HepG2 (cell line): ENCODE data around the gene E2F1. TPM values are rescaled to one million over a fixed set of nuclear protein-coding genes. Genes with fewer than 3 reads are reported as not detected.

Experiments
- CBX2 ChIP-seq, 2 experiments: fragments of 200-600 bp in 1 of 2; sonication (generic); formaldehyde crosslinking in 1 of 2; IDR thresholded peaks; 2 replicates each; pipeline versions ENCODE4 v1.7.0 to v1.8.1; 2018 to 2022; ENCODE audit warnings: low read depth in 2 of 2, low read length in 1 of 2, mild to moderate bottlenecking in 1 of 2, missing genetic modification reagents in 1 of 2
- CC2D1A ChIP-seq: sonication (generic); formaldehyde crosslinking; IDR thresholded peaks from 2 replicates; pipeline ENCODE4 v1.8.1; 2023; ENCODE audit warnings: mild to moderate bottlenecking, missing genetic modification reagents
- GLI4 ChIP-seq: sonication (generic); formaldehyde crosslinking; IDR thresholded peaks from 2 replicates; pipeline ENCODE4 v1.5.1; 2020; ENCODE audit warnings: missing genetic modification reagents, mild to moderate bottlenecking, moderate library complexity, borderline replicate concordance
- JARID2 ChIP-seq: sonication (generic); formaldehyde crosslinking; IDR thresholded peaks from 2 replicates; pipeline ENCODE4 v1.8.1; 2023; ENCODE audit warnings: missing genetic modification reagents, inconsistent platforms; ENCODE audit not compliant: insufficient replicate concordance
- MATR3 ChIP-seq: sonication (generic); formaldehyde crosslinking; IDR thresholded peaks from 2 replicates; pipeline ENCODE4 v1.4.0; 2020; ENCODE audit warnings: missing genetic modification reagents
- PCBP1 ChIP-seq: fragments of 200-400 bp; formaldehyde crosslinking; IDR thresholded peaks from 2 replicates; pipeline ENCODE4 v1.6.1; 2017; ENCODE audit warnings: mild to moderate bottlenecking, low read depth, low read length, borderline replicate concordance
- RXRA ChIP-seq: sonication (generic); formaldehyde crosslinking; IDR thresholded peaks from 2 replicates; pipeline ENCODE4 v1.5.1; 2020; ENCODE audit warnings: missing genetic modification reagents
- SMC3 ChIP-seq: IDR thresholded peaks from 2 replicates; pipeline ENCODE4 v1.6.1; 2011; ENCODE audit warnings: low read length, improper control_type of control experiment
- SP4 ChIP-seq: sonication (generic); formaldehyde crosslinking; IDR thresholded peaks from 2 replicates; pipeline ENCODE4 v1.8.1; 2023; ENCODE audit warnings: mild to moderate bottlenecking, missing genetic modification reagents
- STAG1 ChIP-seq: sonication (generic); formaldehyde crosslinking; IDR thresholded peaks from 2 replicates; pipeline ENCODE4 v1.4.0; 2020; ENCODE audit warnings: missing genetic modification reagents
- SYNCRIP ChIP-seq: fragments of 200-400 bp; formaldehyde crosslinking; IDR thresholded peaks from 2 replicates; pipeline ENCODE4 v1.6.1; 2018; ENCODE audit warnings: mild to moderate bottlenecking, low read depth, low read length; ENCODE audit not compliant: insufficient read depth
- ZBTB38 ChIP-seq: sonication (generic); formaldehyde crosslinking; IDR thresholded peaks from 2 replicates; pipeline ENCODE4 v1.5.1; 2020; ENCODE audit warnings: mild to moderate bottlenecking, missing genetic modification reagents
- ZNF17 ChIP-seq: sonication (generic); formaldehyde crosslinking; IDR thresholded peaks from 2 replicates; pipeline ENCODE4 v1.5.0; 2020; ENCODE audit warnings: mild to moderate bottlenecking, missing genetic modification reagents
- ZNF20 ChIP-seq: sonication (generic); formaldehyde crosslinking; IDR thresholded peaks from 2 replicates; pipeline ENCODE4 v1.4.0; 2020; ENCODE audit warnings: mild to moderate bottlenecking, moderate library complexity, missing genetic modification reagents
- ZNF230 ChIP-seq: sonication (generic); formaldehyde crosslinking; IDR thresholded peaks from 2 replicates; pipeline ENCODE4 v1.4.0; 2020; ENCODE audit warnings: mild to moderate bottlenecking, missing genetic modification reagents
- ZNF430 ChIP-seq: sonication (generic); formaldehyde crosslinking; IDR thresholded peaks from 2 replicates; pipeline ENCODE4 v1.9.0; 2021; ENCODE audit warnings: mild to moderate bottlenecking, missing genetic modification reagents
- ZNF552 ChIP-seq: sonication (generic); formaldehyde crosslinking; IDR thresholded peaks from 2 replicates; pipeline ENCODE4 v1.9.0; 2022; ENCODE audit warnings: missing genetic modification reagents, mild to moderate bottlenecking, borderline replicate concordance
- ZNF629 ChIP-seq: sonication (generic); formaldehyde crosslinking; conservative IDR thresholded peaks from 2 replicates; pipeline ENCODE4 v1.5.0; 2020; ENCODE audit warnings: missing genetic modification reagents
- ZNF7 ChIP-seq: IDR thresholded peaks from 2 replicates; pipeline ENCODE4 v1.6.1; 2016; ENCODE audit warnings: missing biosample characterization, missing genetic modification reagents
- ZNF761 ChIP-seq: sonication (generic); formaldehyde crosslinking; conservative IDR thresholded peaks from 2 replicates; pipeline ENCODE4 v1.4.0; 2020; ENCODE audit warnings: mild to moderate bottlenecking, missing genetic modification reagents
- ZNF839 ChIP-seq: sonication (generic); formaldehyde crosslinking; IDR thresholded peaks from 2 replicates; pipeline ENCODE4 v1.4.0; 2020; ENCODE audit warnings: missing genetic modification reagents, mild to moderate bottlenecking, borderline replicate concordance
- polyA plus RNA-seq, 8 experiments: library from polyadenylated mRNA; depleted of rRNA in 3 of 8; stranded (reverse) in 7 of 8; unstranded in 1 of 8; fragments of >200 nt; fragmentation: Illumina TruSeq in 4 of 8; extraction: Trizol in 4 of 8; gene quantifications; 2 replicates each; pipeline versions ENCODE4 v1.2.1 to v1.2.3, GENCODE V29; 2011 to 2016; ENCODE audit warnings: low read depth in 4 of 8, missing spikeins in 1 of 8, mixed read lengths in 1 of 8; ENCODE audit not compliant: insufficient read depth in 1 of 8
- total RNA-seq, 5 experiments: library from RNA; depleted of rRNA; stranded (reverse); fragments of >200 nt; fragmentation: Illumina TruSeq; extraction: Trizol; gene quantifications; 2 replicates each; pipeline ENCODE4 v1.2.3, GENCODE V29; 2016; ENCODE audit warnings: low read depth in 1 of 5
- TF ChIP-seq, protein P1 (sequence below): sonication (generic); formaldehyde crosslinking; IDR thresholded peaks from 2 replicates; pipeline ENCODE4 v1.4.0; 2020; ENCODE audit warnings: missing genetic modification reagents
- TF ChIP-seq, protein P2 (sequence below): sonication (generic); formaldehyde crosslinking; IDR thresholded peaks from 2 replicates; pipeline ENCODE4 v1.4.0; 2020; ENCODE audit warnings: mild to moderate bottlenecking, missing genetic modification reagents
- TF ChIP-seq, protein P3 (sequence below): sonication (generic); formaldehyde crosslinking; IDR thresholded peaks from 2 replicates; pipeline ENCODE4 v1.4.0; 2020; ENCODE audit warnings: missing genetic modification reagents

The E2F1 gene
- total and polyA plus RNA-seq, 2 of the 13 experiments (the other 11 are each of a cell fraction or from before 2014, with no cell fraction given), result 25.5 to 39.4 TPM

DNA sequence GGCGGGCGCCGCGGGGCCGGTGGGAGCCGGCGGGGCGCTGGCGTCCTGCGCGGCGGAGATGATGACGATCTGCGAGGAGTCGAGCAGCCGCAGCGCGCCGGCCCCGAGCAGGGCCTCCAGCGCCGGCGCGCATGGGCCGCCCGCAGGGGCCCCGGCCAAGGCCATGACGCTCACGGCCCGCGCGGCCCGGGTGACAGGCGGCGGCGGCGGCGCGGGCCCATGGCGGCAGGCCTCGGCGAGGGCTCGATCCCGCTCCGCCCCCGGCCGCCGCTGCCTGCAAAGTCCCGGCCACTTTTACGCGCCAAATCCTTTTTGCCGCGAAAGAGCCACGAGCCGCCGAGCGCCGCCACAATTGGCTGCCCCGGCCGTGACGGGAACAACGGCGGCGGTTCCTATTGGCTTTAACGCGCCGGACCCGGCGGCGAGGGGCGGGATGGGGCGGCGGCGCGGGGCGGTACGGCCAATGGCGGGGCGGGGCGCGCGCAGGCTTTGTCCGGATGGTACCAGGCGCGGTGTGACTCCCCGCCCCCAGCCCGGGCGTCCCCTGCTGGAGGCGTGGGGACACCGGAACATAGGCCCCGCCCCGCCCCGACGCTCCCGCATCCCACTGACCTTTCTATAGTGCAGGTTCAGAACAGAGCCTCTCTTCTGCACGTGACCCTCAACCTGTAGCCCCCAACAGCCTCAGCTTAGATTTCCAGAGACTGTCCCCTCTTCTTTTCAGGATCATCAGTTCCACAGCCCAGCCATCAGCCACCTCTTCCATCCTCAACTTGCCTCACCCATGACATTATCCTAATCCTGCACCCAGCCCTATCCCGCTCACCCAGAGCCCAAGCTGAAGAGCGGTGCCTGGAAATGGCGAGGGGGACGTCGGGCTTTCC is at the start of gene E2F1 (continued):
- TF ChIP-seq ZNF7 (CRISPR knock-in tag) (no peak), STAG1 (peak; percentile 10; the same call in 1 of the 2 replicates), SMC3 (no peak), ZNF629 (CRISPR knock-in tag) (peak; percentile 31; the same call in 1 of the 2 replicates), ZBTB38 (CRISPR knock-in tag) (no peak), JARID2 (peak; percentile 40), SP4 (CRISPR knock-in tag) (peak; percentile 99), PCBP1 (no peak), MATR3 (CRISPR knock-in tag) (no peak), RXRA (CRISPR knock-in tag) (peak; percentile 11; the same call in 1 of the 2 replicates), ZNF761 (CRISPR knock-in tag) (peak; percentile 76; the same call in 1 of the 2 replicates), ZNF230 (CRISPR knock-in tag) (0 out of 2 replicates have a peak, but pooled peaks have one; percentile 92), ZNF839 (peak; percentile 12; the same call in 1 of the 2 replicates), CBX2 (IDR thresholded peaks at IDR 0.05; ENCODE audit: low read depth, low read length) (no peak), CBX2 (CRISPR knock-in tag; IDR thresholded peaks at IDR 0.05; ENCODE audit: low read depth) (no peak), ZNF20 (CRISPR knock-in tag) (no peak), ZNF430 (CRISPR knock-in tag) (peak; percentile 91; the same call in 1 of the 2 replicates), SYNCRIP (no peak), ZNF552 (CRISPR knock-in tag) (no peak), ZNF17 (CRISPR knock-in tag) (no peak), GLI4 (no peak), CC2D1A (CRISPR knock-in tag) (no peak)
- TF ChIP-seq, protein P1, sequence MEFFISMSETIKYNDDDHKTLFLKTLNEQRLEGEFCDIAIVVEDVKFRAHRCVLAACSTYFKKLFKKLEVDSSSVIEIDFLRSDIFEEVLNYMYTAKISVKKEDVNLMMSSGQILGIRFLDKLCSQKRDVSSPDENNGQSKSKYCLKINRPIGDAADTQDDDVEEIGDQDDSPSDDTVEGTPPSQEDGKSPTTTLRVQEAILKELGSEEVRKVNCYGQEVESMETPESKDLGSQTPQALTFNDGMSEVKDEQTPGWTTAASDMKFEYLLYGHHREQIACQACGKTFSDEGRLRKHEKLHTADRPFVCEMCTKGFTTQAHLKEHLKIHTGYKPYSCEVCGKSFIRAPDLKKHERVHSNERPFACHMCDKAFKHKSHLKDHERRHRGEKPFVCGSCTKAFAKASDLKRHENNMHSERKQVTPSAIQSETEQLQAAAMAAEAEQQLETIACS, result no peak; the same call in 1 of the 2 replicates
- TF ChIP-seq, protein P2, sequence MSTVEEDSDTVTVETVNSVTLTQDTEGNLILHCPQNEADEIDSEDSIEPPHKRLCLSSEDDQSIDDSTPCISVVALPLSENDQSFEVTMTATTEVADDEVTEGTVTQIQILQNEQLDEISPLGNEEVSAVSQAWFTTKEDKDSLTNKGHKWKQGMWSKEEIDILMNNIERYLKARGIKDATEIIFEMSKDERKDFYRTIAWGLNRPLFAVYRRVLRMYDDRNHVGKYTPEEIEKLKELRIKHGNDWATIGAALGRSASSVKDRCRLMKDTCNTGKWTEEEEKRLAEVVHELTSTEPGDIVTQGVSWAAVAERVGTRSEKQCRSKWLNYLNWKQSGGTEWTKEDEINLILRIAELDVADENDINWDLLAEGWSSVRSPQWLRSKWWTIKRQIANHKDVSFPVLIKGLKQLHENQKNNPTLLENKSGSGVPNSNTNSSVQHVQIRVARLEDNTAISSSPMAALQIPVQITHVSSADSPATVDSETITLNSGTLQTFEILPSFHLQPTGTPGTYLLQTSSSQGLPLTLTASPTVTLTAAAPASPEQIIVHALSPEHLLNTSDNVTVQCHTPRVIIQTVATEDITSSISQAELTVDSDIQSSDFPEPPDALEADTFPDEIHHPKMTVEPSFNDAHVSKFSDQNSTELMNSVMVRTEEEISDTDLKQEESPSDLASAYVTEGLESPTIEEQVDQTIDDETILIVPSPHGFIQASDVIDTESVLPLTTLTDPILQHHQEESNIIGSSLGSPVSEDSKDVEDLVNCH, result no peak
- TF ChIP-seq, protein P3, sequence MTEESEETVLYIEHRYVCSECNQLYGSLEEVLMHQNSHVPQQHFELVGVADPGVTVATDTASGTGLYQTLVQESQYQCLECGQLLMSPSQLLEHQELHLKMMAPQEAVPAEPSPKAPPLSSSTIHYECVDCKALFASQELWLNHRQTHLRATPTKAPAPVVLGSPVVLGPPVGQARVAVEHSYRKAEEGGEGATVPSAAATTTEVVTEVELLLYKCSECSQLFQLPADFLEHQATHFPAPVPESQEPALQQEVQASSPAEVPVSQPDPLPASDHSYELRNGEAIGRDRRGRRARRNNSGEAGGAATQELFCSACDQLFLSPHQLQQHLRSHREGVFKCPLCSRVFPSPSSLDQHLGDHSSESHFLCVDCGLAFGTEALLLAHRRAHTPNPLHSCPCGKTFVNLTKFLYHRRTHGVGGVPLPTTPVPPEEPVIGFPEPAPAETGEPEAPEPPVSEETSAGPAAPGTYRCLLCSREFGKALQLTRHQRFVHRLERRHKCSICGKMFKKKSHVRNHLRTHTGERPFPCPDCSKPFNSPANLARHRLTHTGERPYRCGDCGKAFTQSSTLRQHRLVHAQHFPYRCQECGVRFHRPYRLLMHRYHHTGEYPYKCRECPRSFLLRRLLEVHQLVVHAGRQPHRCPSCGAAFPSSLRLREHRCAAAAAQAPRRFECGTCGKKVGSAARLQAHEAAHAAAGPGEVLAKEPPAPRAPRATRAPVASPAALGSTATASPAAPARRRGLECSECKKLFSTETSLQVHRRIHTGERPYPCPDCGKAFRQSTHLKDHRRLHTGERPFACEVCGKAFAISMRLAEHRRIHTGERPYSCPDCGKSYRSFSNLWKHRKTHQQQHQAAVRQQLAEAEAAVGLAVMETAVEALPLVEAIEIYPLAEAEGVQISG (CRISPR knock-in tag), result peak; percentile 76
